Measurements from ENCODE around the gene SCG5.

Gene SCG5

DNA sequence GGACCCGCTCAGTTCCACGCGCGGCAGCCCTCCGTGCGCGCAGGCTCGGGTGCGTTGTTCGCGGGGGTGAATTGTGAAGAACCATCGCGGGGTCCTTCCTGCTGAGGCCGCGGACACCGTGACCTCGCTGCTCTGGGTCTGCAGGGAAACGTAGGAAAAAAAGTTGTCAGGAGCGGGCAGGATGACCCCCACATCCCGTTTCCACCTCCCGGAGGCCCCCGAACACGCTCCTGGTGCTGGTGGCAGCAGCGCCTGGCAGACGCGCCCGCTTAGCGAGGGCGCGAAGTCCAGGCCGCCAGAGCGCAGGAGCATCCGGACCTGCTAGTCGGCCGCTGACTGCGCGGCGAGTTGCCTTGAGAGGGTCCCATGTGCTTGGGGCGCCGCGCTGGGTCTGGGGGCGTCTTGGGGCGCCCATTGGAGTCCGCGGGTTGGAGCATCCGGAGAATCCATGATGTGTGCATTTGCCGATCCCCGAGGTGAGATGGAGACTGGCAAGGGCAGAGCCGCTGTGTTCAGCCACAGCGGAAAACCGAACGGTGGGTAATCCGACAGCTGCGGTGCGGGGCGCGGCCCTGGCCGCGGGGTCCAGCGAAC is 76.8 kb downstream of the SCG5 start:
- Histone ChIP-seq H3K36me3 (ENCODE audit: insufficient read depth, low read length) (no peaks in the 10 kb centered on the region), H4K20me1 (ENCODE audit: insufficient read depth, low read length) (no peaks in the 10 kb centered on the region), H3K4me2 (ENCODE audit: low read length) (no peak overlapping the region), H3K9me3 (ENCODE audit: low read length) (no peaks in the 10 kb centered on the region), H3K9ac (ENCODE audit: low read length) (no peak overlapping the region), H3K9me2 (ENCODE audit: low read depth, low read length) (no peaks in the 10 kb centered on the region), H3K4me3 (ENCODE audit: low read depth, low read length, poor library complexity, severe bottlenecking) (no peak overlapping the region), H3K4me1 (ENCODE audit: insufficient read depth, low read length, severe bottlenecking) (no peaks in the 10 kb centered on the region), H3K27ac (ENCODE audit: low read depth, low read length, poor library complexity, severe bottlenecking) (no peak overlapping the region), H3K79me2 (ENCODE audit: insufficient read depth, low read length) (no peaks in the 10 kb centered on the region), H3F3A (ENCODE audit: insufficient read depth, low read length) (no peaks in the 10 kb centered on the region), H2AFZ (ENCODE audit: low read length) (no peak overlapping the region), H3K27me3 (ENCODE audit: insufficient read depth, low read length) (no peaks in the 10 kb centered on the region)
- TF ChIP-seq CTCF (IDR thresholded peaks at IDR 0.05; ENCODE audit: low read length) (no peak), EZH2 (IDR thresholded peaks at IDR 0.05; ENCODE audit: borderline replicate concordance, low read length) (no peak)

DNA sequence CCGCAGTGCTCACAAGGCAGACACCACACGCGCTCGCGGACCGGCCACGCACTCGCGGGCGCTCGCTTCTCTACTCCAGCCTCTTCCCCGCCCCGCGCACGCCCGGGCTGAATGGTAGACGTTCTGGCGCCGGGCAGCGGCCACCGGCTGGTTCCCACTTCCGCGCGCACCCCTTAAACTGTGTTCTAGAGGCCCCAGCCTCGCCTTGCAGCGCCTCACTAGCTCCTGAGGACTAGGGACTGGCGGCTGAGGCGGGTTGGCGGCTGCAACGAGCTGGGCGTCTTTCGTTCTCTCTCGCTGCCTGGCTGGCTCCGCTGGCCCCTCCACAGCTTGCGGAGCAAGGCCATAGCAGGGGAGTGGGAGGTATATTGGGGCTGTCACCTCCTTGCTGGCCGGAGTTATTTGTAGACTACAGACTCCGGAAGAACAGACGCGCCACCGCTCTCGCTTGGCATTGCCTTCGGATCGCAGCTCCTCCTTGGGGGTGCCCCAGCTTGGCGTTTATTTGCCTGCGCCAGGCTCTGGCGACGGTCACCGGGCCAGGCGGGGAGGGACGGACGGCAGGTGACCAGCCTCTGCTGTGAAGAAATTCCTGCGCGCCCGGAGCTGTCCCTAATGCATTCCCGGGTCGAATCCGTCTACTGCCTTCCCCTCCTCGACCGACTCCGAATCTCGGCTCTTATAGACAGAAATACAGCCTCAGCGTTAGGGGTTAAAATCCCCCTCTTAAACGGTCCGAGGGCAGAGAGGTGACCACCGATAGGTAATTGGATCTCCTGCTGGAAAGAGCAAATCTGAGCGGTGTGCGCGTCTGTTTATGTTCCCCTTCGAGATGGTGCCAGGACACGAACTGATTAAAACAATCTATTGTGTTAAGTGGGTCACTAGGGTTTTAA is 77.6 kb downstream of the SCG5 start:
- no peaks in the 10 kb centered on the region for H3F3A ChIP-seq (ENCODE audit: insufficient read depth, low read length)

DNA sequence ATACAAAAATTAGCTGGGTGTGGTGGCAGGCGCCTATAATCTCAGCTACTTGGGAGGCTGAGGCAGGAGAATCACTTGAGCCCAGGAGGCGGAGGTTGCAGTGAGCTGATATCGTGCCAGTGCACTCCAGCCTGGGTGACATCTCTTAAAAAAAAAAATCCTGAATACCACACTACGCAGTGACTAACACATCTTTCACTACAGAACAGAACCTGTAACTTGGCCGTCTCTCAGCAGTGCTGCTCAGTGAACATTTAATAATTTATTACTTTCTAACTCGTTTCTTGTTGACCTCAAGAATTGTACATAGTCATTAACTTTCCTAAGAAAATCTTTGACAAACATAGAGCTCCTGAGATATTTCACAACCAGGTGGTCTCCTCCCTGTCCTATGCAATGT is 80.1 kb downstream of the SCG5 start:
- no peaks in the 10 kb centered on the region for H3K27me3 ChIP-seq (ENCODE audit: insufficient read depth, low read length)

More for the DNA sequence above, 77.6 kb downstream of the SCG5 start:
- no peak overlapping the region for H3K4me2 ChIP-seq (ENCODE audit: low read length)
- no peaks in the 10 kb centered on the region for H3K9me3 ChIP-seq (ENCODE audit: low read length)
- no peaks in the 10 kb centered on the region for H4K20me1 ChIP-seq (ENCODE audit: insufficient read depth, low read length)
- H3K27me3 ChIP-seq (ENCODE audit: insufficient read depth, low read length): no peaks in the 10 kb centered on the region
- TF ChIP-seq CTCF (IDR thresholded peaks at IDR 0.05; ENCODE audit: low read length): no peak
- TF ChIP-seq EZH2 (IDR thresholded peaks at IDR 0.05; ENCODE audit: borderline replicate concordance, low read length): no peak
- H3K27ac ChIP-seq (ENCODE audit: low read depth, low read length, poor library complexity, severe bottlenecking): no peak overlapping the region
- H3K9me2 ChIP-seq (ENCODE audit: low read depth, low read length): no peaks in the 10 kb centered on the region
- H2AFZ ChIP-seq (ENCODE audit: low read length): no peak overlapping the region
- no peak overlapping the region for H3K9ac ChIP-seq (ENCODE audit: low read length)
- H3K36me3 ChIP-seq (ENCODE audit: insufficient read depth, low read length): no peaks in the 10 kb centered on the region
- H3K4me1 ChIP-seq (ENCODE audit: insufficient read depth, low read length, severe bottlenecking): no peaks in the 10 kb centered on the region
- no peaks in the 10 kb centered on the region for H3K79me2 ChIP-seq (ENCODE audit: insufficient read depth, low read length)
- H3K4me3 ChIP-seq (ENCODE audit: low read depth, low read length, poor library complexity, severe bottlenecking): no peak overlapping the region

More for the DNA sequence above, 80.1 kb downstream of the SCG5 start:
- no peaks in the 10 kb centered on the region for H3F3A ChIP-seq (ENCODE audit: insufficient read depth, low read length)
- no peaks in the 10 kb centered on the region for H4K20me1 ChIP-seq (ENCODE audit: insufficient read depth, low read length)
- H3K9ac ChIP-seq (ENCODE audit: low read length): no peak overlapping the region
- H3K27ac ChIP-seq (ENCODE audit: low read depth, low read length, poor library complexity, severe bottlenecking): no peak overlapping the region
- no peaks in the 10 kb centered on the region for H3K4me1 ChIP-seq (ENCODE audit: insufficient read depth, low read length, severe bottlenecking)
- H3K79me2 ChIP-seq (ENCODE audit: insufficient read depth, low read length): no peaks in the 10 kb centered on the region
- H3K9me3 ChIP-seq (ENCODE audit: low read length): no peaks in the 10 kb centered on the region
- no peak overlapping the region for H2AFZ ChIP-seq (ENCODE audit: low read length)
- H3K36me3 ChIP-seq (ENCODE audit: insufficient read depth, low read length): no peaks in the 10 kb centered on the region
- no peaks in the 10 kb centered on the region for H3K9me2 ChIP-seq (ENCODE audit: low read depth, low read length)
- no peak overlapping the region for H3K4me3 ChIP-seq (ENCODE audit: low read depth, low read length, poor library complexity, severe bottlenecking)
- H3K4me2 ChIP-seq (ENCODE audit: low read length): no peak overlapping the region
- no peak for TF ChIP-seq CTCF (IDR thresholded peaks at IDR 0.05; ENCODE audit: low read length)
- TF ChIP-seq EZH2 (IDR thresholded peaks at IDR 0.05; ENCODE audit: borderline replicate concordance, low read length): no peak

Data from OCI-LY1 (cell line).